Measurements from ENCODE around the gene GLB1L2.

DNA sequence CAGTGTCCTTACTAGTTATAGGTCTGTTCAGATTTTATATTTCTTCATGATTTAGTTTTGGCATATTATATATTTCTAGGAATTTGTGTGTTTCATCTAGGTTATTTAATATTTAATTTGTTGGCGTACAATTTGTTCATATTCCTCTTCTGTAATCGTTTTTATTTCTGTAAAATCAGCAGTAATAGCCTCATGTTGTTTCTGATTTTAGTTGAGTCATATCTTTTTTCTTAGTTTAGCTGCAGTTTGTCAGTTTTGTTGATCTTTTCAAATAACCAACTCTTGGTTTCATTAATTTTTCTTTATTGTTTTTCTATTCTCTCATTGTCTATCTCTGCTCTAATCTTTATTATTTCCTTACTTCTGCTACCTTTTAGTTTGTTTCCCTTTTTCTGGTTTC lies 20.3 kb downstream of the GLB1L2 start:
- TF ChIP-seq, protein P1, sequence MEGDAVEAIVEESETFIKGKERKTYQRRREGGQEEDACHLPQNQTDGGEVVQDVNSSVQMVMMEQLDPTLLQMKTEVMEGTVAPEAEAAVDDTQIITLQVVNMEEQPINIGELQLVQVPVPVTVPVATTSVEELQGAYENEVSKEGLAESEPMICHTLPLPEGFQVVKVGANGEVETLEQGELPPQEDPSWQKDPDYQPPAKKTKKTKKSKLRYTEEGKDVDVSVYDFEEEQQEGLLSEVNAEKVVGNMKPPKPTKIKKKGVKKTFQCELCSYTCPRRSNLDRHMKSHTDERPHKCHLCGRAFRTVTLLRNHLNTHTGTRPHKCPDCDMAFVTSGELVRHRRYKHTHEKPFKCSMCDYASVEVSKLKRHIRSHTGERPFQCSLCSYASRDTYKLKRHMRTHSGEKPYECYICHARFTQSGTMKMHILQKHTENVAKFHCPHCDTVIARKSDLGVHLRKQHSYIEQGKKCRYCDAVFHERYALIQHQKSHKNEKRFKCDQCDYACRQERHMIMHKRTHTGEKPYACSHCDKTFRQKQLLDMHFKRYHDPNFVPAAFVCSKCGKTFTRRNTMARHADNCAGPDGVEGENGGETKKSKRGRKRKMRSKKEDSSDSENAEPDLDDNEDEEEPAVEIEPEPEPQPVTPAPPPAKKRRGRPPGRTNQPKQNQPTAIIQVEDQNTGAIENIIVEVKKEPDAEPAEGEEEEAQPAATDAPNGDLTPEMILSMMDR (conservative IDR thresholded peaks at IDR 0.05; ENCODE audit: low read depth, low read length), result no peak
- no peak for TF ChIP-seq BHLHE40 (IDR thresholded peaks at IDR 0.05; ENCODE audit: low read depth, low read length)
